ENCODE measurements around the gene TMEM132A. TPM values are rescaled to one million over a fixed set of nuclear protein-coding genes. Genes with fewer than 3 reads are reported as not detected.

TMEM132A gene, protein sequence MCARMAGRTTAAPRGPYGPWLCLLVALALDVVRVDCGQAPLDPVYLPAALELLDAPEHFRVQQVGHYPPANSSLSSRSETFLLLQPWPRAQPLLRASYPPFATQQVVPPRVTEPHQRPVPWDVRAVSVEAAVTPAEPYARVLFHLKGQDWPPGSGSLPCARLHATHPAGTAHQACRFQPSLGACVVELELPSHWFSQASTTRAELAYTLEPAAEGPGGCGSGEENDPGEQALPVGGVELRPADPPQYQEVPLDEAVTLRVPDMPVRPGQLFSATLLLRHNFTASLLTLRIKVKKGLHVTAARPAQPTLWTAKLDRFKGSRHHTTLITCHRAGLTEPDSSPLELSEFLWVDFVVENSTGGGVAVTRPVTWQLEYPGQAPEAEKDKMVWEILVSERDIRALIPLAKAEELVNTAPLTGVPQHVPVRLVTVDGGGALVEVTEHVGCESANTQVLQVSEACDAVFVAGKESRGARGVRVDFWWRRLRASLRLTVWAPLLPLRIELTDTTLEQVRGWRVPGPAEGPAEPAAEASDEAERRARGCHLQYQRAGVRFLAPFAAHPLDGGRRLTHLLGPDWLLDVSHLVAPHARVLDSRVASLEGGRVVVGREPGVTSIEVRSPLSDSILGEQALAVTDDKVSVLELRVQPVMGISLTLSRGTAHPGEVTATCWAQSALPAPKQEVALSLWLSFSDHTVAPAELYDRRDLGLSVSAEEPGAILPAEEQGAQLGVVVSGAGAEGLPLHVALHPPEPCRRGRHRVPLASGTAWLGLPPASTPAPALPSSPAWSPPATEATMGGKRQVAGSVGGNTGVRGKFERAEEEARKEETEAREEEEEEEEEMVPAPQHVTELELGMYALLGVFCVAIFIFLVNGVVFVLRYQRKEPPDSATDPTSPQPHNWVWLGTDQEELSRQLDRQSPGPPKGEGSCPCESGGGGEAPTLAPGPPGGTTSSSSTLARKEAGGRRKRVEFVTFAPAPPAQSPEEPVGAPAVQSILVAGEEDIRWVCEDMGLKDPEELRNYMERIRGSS
- 10 to 100 TPM in 1 of 3 donors, 1 to 10 TPM in 2; 5.1 to 11.1 (median 7.0) TPM for polyA plus RNA-seq

DNA sequence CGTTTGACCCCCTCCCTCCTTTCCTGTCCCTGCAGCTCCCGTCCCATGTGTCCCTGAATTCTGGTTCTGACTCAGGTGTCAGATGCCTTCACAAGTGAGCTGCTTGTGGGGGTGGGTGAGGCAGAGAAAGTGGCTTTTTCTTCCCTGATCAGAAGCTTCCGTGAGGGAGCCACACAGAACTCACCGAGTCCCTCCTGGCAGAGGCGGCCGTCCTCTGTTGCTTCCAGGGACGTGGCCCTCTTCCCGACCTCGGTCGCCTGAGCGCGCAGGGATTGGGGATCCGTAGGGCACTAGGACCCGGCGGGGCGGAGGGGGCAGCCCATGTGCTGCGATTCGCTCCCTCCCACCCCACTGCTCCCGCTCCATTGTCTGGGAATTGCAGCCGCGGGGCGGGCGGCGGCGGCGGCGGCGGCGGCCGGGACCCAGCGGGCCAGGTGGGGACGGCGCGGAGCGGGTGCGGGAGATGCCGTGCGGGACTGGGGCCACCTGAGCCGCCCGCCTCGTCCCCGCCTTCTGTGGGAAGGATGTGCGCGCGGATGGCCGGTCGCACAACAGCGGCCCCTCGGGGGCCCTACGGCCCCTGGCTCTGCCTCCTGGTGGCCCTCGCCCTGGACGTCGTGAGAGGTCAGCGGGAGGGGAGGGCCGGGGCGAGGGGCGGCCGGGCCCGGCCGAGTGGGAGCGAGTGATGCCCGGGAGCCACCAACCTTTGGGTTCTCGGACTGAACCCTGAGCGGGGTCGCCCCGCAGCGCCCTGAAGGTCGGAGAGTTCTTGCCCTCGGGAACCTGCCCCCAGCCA lies at the start of gene TMEM132A:
TMEM132A (plus strand) TSS at position 351 of the 796 bp plus-strand sequence; CDS start at position 525, 174 bp downstream.
- WGBS, 3 donors: 1% methylated on average over 41 to 69 of the region's 69 CpGs
- H3K27ac ChIP-seq (ENCODE audit: low read depth, low read length): no peak within 1 kb of the TSS

DNA sequence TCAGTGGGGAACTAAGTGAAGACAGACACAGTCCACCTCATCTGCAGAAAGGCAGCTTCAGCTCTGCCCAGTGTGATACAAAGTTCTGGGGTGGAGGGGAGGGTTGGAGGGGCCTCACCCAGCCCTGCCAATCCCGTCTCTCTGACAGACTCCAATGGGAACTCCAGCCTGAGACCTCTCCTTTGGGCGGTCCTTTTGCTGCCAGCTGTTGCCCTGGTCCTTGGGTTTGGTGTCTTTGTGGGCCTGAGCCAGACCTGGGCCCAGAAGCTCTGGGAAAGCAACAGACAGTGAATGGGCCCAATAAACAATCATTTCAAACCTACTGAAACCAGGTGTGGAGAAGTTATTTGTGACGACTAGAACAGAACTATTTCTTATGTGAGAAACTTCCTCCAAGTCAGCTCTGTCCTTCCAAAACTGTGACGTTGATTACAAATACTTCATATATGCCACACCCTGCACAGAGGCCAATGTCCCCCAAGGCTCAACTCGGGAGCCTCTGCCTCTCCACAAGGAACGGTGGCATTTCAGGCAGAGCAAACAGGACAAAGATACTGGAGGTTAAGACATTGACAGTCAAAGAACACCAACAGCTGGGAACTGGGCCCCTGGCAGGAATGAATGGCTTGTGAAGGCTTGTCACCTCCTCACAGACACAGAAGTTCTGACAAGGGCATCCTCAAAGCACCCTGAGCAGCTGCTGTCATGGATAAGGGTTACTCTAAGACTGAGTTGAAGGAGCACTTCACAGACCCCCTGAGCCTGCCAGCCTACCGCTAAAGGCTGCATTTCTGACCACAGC lies 48.7 kb upstream of the TMEM132A start:
- H3K27ac ChIP-seq (ENCODE audit: low read depth, low read length): no peak overlapping the region
- 84 to 86% (median 86%) methylated on average over 7 of the region's 7 CpGs for WGBS, 3 donors

DNA sequence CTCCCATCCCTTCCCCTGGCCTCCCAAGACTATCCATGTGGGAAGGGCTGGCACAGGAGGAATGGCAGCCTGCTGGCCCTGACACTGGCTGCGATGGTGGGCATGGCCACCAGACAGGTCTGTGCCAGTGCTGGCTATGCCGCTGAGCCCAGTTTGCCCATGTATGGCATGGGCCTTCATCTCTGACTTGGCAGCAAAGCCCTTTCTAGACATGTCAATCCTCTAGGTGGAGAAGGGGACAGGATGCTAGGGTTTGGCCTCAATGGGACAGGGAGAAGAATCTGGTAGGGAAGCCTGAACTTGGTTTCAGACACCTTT lies 48.1 kb upstream of the TMEM132A start:
- WGBS, 3 donors: 96 to 100% (median 100%) methylated on average over 2 of the region's 2 CpGs
- no peak overlapping the region for H3K27ac ChIP-seq (ENCODE audit: low read depth, low read length)

DNA sequence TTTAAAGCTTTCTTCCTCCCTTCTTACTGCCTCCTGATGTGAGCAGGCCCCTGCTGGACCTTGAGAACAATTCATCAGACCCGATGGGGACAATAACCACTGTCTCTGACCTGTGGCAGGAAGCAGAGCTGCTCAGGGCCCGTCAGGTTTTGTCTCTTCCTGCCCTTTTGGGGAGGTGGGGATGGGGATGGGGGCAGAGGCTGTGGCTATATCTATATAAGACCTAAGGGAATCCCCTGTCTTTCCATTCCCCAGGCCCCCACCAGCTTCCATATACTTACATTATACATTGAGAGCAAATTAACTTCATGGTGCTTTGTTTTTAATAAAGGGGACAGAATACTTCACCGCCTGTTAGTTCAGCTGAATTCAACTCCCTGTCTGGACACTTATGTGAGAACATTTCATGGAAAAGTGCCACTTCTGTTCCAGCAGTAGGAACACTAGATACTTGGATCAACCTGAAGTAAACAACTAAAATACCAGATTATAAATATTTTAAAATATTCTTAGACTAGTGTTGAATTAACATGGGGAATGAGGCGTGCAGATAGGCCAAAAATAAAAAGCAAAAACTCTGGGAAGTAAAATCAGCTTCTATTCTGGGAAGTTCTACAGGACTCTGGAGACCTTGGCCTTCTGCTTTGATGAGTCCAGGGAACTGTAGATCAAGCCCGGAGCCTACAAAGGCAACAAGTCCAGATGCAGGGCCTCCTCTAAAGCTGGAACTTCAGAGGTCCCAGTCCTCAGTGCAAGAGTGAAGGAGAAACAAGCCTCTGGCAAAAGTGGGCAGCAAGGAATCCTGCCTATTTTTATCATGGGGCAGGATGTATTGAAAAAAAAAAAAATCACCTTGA lies 45.8 kb upstream of the TMEM132A start:
- WGBS, 3 donors: 56 to 78% (median 64%) methylated on average over 5 of the region's 5 CpGs
- H3K27ac ChIP-seq (ENCODE audit: low read depth, low read length): no peak overlapping the region

DNA sequence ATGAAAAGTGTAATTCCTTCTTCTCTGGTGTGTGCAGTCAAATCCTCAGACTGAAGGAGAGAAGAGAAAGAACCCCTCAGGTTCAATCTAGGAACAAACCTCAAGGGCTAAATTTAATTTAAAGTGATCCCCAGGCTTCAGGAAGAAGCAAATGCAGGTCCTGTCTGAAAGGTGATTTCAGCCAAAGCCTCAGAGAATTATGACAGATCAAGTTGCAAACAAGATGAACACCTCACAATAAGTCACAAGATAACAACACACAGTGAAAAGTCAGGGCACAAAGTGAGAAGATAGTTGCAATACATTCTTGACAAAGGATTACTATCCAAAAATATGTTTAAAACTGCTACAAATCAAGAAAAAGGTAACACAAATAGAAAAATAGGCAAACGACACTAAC lies 45.2 kb upstream of the TMEM132A start:
- 64 to 91% (median 82%) methylated on average over 1 of the region's 1 CpG for WGBS, 3 donors
- H3K27ac ChIP-seq (ENCODE audit: low read depth, low read length): no peak overlapping the region

DNA sequence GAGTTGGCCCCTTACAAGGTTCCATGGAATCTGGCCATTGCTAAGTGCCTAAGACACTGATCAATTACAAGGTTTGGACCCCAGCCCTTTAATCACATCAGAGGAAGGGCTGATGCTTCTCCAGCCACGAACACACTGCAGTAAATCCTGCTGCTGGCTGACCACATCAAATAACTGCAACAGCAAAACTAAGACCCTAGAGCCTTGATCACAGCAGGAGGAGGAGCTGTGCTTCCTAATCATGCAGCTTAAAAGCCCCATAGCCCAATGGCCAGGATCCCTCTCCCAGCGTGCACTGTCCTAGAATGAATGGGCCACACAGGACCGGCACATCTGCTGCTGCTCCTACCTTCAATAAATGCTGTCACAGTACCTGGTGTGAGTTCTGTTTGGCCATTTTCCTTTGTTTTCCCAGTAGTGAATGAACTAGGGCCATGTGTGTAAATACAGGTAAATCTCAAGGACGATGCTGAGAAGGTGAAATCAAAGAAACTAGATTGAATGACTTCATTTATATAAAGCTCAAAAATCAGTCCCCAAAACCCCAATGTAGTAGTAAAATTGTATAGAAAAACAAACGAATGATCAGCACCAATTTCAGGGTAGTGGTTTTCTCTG lies 44.2 kb upstream of the TMEM132A start:
- H3K27ac ChIP-seq (ENCODE audit: low read depth, low read length): no peak overlapping the region
- 56 to 84% (median 80%) methylated on average over 5 of the region's 5 CpGs for WGBS, 3 donors

DNA sequence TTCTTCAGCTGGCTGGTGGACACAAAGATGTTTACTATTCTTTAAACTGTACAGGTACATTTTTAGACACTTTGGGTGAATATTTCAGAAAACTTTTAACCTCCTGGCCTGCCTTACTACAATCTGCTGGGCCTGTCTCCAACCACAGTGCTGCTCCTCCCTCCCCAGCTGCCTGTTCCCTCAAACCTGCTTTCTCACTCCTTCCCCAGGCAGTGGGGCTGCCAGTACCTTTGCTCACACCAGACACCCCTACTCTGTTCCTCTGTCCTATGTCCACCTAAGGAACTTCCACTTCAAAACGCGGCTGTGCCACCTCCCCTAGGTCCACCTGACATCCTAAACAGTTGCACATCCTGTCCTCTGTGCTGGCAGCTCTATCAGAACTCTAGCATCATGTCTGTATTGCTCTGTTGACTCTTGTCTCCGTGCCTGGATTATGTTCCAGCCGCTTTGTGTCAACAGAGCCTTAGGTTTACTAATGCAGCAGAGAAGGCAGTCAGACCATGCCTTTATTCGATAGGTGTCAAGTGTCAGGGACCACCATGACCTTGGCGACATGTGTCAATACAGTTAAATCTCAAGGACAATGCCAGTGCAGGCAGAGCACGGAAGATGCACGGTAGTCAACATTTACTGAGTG lies 43.5 kb upstream of the TMEM132A start:
- H3K27ac ChIP-seq (ENCODE audit: low read depth, low read length): no peak overlapping the region
- WGBS, 3 donors: 36 to 86% (median 81%) methylated on average over 8 of the region's 8 CpGs

DNA sequence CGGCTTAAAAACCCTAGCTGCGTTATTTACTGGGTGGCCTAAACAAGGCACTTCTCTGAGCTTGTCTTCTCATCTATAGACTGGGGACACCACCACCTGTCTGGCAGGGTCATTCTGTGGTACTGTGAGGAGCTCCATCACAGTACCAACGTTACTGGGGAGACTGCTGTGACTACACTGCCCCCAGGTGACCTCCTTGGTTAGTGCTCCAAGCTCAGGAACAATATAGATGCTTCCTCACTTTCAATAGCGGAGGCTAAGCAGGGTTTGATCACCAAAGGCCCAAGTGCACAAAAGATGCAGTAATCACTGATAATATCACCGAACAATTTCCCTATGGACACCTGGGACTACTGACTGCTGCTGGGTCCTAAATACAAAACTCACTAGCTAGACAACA lies 36.7 kb upstream of the TMEM132A start:
- 54 to 60% (median 55%) methylated on average over 5 of the region's 5 CpGs for WGBS, 3 donors

DNA sequence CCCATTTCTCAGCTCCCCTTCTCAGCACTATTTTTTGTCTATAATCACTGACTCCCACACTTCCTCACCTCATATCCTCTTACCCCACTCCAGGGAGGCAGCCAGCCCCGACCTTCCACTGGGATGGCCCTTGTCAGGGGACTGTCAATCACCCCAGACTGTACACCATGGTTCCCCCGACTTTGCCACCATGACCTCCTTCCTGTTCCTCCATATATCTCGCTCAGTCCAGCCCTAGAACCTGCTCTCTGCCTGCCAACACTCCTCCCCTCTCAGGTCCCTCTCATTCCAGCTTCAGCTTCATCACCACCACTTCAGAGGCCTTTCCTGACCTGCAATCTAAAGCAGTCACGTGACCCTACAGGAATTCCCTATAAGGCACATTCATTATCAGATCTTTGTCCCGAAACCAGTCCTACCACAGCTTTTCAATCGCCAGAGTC lies 34.4 kb upstream of the TMEM132A start:
- H3K27ac ChIP-seq (ENCODE audit: low read depth, low read length): no peak overlapping the region
- 45 to 61% (median 58%) methylated on average over 6 of the region's 6 CpGs for WGBS, 3 donors

More for the DNA sequence above, 36.7 kb upstream of the TMEM132A start:
- no peak overlapping the region for H3K27ac ChIP-seq (ENCODE audit: low read depth, low read length)

DNA sequence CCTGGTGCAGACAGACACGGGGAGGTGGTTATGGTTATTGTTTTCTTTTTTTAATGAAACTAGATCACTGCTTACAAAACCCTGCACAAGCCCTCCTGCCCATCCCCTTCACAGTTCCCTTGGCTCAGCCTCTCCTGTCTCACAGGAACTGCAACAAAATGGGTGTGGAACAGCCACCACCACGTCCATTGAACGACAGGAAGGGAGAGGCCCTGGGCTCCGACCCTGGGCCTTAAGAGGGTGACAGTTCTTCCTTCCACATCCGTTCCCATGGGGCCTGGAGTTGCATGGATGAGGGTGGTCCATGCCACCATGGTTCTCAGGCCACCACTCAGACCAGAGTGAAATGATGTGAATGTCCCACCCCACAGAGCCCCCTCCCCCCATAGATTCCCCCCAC lies 33.6 kb upstream of the TMEM132A start:
- WGBS, 3 donors: 36 to 79% (median 36%) methylated on average over 5 of the region's 5 CpGs
- no peak overlapping the region for H3K27ac ChIP-seq (ENCODE audit: low read depth, low read length)

DNA sequence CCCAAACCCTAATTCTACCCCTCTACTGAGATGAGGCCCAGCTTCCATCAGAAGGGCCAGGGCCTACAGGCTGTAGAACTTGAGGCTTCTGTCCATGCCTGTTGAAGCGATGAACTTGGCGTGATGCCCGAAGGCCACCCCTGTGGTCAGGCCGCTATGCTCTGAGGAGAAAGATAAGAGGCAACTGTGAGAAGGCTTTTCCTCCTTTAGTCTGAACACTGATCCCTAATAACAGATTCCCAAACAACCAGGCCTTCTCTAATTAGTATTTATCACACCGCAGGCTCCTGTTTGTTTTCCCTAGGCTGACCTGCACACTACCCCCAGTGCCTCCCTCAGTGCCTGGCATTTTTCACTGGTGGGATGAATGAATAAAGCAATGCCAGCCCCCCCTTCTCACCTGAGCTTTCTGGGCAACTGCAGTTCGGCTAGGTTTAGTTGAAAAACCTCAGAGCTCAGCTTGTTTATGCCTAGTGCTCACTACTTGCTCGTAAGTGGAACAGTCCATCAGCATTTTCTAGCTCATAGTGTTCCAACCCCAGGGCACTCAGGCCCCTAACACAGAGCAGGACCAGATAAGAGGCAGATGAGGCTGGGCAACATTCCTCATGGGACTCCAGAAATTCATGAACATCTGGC lies 33.0 kb upstream of the TMEM132A start:
- 61 to 78% (median 73%) methylated on average over 7 of the region's 7 CpGs for WGBS, 3 donors
- H3K27ac ChIP-seq (ENCODE audit: low read depth, low read length): no peak overlapping the region

DNA sequence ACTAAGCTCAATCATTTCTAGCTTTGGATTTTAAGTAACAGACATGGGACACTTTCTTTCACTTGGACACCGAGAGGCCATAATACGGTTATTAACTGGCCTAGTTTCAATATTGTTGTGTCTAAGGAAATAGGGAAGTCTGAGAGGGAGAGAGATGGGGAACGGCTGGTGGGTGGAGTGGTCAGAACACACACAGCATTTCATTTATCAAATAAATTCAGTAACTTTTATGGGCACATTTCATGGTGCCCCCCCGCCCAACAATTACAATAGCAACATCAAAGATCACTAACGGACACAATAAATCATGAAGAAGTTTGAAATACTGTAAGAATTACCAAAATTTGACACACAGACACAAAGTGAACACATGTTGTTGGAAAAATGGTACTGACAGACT lies 28.6 kb upstream of the TMEM132A start:
- H3K27ac ChIP-seq (ENCODE audit: low read depth, low read length): no peak overlapping the region
- 79 to 94% (median 79%) methylated on average over 5 of the region's 5 CpGs for WGBS, 3 donors

DNA sequence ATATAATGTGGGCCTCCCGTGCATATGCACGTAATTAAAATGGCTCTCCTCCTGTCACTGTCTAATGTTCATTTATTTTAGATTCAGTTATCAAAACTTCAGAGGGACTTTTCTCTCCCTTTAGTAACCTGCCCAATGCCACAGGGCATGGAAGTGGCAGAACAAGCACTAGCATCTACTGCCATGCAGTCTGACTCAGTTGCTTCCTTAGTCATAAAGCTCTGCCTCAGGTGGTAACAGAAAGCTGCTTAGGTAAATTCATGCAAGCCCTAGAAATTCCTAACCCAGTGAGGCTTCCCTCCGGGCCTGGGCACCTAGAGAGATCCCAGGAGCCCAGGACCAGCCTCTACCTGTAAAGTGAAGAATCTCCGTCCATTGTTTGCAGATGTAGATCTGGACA lies 26.8 kb upstream of the TMEM132A start:
- 86 to 94% (median 93%) methylated on average over 4 of the region's 4 CpGs for WGBS, 3 donors
- no peak overlapping the region for H3K27ac ChIP-seq (ENCODE audit: low read depth, low read length)

DNA sequence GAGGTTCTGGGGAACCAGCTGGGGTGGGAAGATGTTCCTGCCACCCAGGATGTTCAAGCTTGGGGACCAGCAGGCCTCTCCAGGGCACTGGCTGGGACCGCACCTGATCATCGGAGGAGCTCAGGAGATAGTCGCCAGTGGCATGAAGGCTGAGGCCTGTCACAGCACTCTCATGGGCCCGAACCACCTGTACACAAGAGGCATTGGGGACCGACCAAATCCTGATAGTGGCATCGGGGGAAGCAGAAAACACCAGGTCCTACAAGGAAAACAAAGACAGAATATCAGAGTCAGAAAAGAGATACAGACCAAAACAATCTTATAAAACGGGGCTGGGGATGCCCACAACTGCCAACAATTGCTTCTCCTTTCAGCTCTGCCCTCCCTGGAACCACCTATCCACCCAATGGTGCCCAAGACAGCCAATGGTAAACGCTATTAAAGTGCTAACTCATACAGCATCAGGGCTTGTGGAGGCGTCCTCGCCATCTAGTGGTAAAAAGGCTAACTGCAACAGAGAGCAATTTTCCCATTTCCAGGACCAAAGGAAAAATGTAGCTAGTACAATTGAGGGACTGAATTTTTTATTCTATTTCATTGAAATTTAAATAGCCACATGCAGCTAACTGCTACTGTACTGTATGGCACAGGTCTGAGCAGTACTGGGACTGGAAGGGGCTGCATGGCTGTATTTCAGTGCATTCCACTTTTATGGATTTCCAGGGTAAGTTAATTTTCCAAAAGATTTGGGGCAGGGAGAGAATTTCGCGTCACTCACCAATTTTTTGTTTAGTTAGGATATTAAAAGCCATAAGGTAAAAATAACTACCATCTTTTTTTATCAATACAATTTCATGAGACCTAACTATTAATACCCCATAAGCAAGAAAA lies 25.0 kb upstream of the TMEM132A start:
- WGBS, 3 donors: 60 to 64% (median 61%) methylated on average over 12 of the region's 12 CpGs
- no peak overlapping the region for H3K27ac ChIP-seq (ENCODE audit: low read depth, low read length)

DNA sequence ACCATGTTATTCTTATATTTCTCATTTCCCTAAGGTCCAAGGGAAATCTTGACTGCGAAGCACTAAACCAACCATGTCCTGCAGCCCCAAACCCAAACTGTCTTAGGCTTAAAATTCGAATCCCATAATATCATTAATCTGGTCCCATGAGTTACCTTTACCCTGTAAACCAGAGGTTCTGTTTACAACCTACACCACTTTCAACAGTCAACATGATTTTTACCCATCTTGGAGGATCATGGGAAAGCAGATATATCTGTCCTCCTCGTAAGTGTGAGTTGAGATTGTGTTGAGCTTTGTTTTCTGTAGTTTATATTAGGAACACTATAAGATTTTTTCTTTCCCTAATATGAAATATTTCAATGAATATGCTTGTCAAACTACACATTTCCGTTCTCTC lies 24.3 kb upstream of the TMEM132A start:
- 66 to 84% (median 76%) methylated on average over 4 of the region's 4 CpGs for WGBS, 3 donors
- H3K27ac ChIP-seq (ENCODE audit: low read depth, low read length): no peak overlapping the region
